HCT116 (cell line): ENCODE data around the gene DMD.

Experiments
- ATF3 ChIP-seq: IDR thresholded peaks from 2 replicates; pipeline ENCODE4 v1.6.1; 2012
- CTCF ChIP-seq, 3 experiments: fragments of 200-600 bp in 1 of 3; sonication (generic) in 1 of 3; IDR thresholded peaks in 2 of 3; conservative IDR thresholded peaks in 1 of 3; 2 replicates each; pipeline ENCODE4 v1.5.1; 2012 to 2017; ENCODE audit warnings: low read depth in 2 of 3, low read length in 2 of 3, antibody characterized with exemption in 1 of 3, borderline replicate concordance in 1 of 3, control low read depth in 1 of 3, mild to moderate bottlenecking in 1 of 3, mixed read lengths in 1 of 3, mixed run types in 1 of 3, moderate library complexity in 1 of 3; ENCODE audit not compliant: insufficient read depth in 1 of 3
- EZH2 ChIP-seq: fragments of 200-600 bp; sonication (generic); IDR thresholded peaks from 2 replicates; pipeline ENCODE4 v1.6.1; 2017; ENCODE audit warnings: antibody characterized with exemption, mixed run types
- EZH2phosphoT487 ChIP-seq: fragments of 200-600 bp; IDR thresholded peaks from 2 replicates; pipeline ENCODE4 v1.6.1; 2018; ENCODE audit warnings: antibody characterized with exemption, borderline replicate concordance
- JUND ChIP-seq: IDR thresholded peaks from 2 replicates; pipeline ENCODE4 v1.6.1; 2012
- POLR2A ChIP-seq: IDR thresholded peaks from 2 replicates; pipeline ENCODE4 v1.7.0; 2011; ENCODE audit warnings: borderline replicate concordance; ENCODE audit not compliant: insufficient read depth, insufficient read length; ENCODE audit errors: extremely low read depth
- SIN3A ChIP-seq: IDR thresholded peaks from 2 replicates; pipeline ENCODE4 v1.6.1; 2012; ENCODE audit warnings: low read depth
- SRF ChIP-seq: IDR thresholded peaks from 2 replicates; pipeline ENCODE4 v1.6.1; 2012; ENCODE audit warnings: low read depth
- ZNF274 ChIP-seq: fragments of 200-500 bp; sonication (Bioruptor generic); IDR thresholded peaks from 2 replicates; pipeline ENCODE4 v1.6.1; 2014; ENCODE audit warnings: mild to moderate bottlenecking, low read depth, low read length, inconsistent platforms

GRCh38 chrX:31652650-31653049 lies 1558.7 kb downstream of the DMD start:
- TF ChIP-seq CTCF (IDR thresholded peaks at IDR 0.05 in 2 of 3, conservative IDR thresholded peaks at IDR 0.05 in 1 of 3; ENCODE audit: borderline replicate concordance in 1 of 3, insufficient read depth in 1 of 3, low read depth in 2 of 3, low read length in 2 of 3) = no peak
- no peak for TF ChIP-seq JUND
- no peak for TF ChIP-seq EZH2
- no peak for TF ChIP-seq POLR2A
- no peak for TF ChIP-seq ATF3
- no peak for TF ChIP-seq SIN3A
- no peak for TF ChIP-seq EZH2phosphoT487
- TF ChIP-seq ZNF274 = no peak
- TF ChIP-seq SRF = no peak
